Measurements from ENCODE around the gene TMEM91.
A peak's percentile ranks its signal among the peaks of the same experiment; 100 is the strongest.

Gene TMEM91

DNA sequence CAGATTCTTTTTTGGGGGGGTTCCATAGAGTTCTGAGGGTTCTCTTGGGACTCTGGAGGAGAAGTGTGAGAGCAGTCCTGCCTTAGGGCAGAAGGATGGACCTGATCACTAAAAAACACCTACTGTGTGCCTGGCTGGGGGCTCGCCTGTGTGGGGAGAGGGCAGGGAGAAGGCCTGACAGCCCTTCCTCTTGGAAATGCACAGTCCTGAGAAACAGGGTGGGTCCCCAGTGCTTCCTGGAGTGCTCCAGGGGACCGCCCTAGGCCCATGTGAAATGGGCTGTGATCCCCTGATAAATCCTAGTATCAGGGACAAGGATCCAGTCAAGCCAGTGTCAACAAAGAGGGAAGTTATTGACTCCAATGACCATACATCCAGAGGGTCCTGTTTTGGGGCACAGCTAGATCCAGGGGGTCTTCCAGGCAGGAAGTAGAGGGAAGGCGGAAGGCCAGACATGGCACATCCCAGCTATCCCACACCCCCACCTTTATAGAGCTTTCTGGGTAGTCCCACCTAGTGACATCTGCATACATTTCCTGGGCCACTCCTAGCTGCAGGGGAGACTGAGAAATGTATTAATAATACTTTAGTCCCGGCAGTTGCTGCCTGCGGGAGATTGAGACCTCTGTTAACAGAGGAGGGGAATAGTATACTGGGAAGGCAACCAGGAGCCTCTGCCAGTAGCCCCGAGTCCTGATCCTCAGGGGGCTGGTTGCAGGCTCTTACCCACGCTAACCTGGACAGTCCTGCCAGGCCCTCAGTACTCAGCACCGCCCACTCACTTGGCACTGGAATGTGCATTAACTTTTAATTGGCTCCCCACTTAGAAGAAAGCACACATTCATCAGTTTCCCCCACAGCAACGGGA, 35.0 kb downstream of the TMEM91 start:
- DNase-seq (ENCODE audit: low spot score): no peak

DNA sequence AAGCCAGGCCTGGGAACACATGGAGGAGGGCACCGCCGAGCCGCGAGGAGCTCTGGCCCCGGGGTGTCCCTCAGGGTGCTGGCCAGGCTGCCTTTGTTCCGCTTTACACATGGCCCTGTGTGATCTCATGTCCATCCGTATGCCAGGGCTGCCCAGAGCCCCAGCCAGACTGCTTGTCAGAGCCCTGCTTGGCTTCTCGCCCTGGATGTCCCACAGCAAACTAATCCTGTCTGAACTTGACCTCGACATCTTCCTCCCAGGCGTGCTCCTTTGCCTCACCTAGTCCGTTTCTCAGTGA, 35.6 kb downstream of the TMEM91 start:
- no peak for DNase-seq (ENCODE audit: low spot score)

DNA sequence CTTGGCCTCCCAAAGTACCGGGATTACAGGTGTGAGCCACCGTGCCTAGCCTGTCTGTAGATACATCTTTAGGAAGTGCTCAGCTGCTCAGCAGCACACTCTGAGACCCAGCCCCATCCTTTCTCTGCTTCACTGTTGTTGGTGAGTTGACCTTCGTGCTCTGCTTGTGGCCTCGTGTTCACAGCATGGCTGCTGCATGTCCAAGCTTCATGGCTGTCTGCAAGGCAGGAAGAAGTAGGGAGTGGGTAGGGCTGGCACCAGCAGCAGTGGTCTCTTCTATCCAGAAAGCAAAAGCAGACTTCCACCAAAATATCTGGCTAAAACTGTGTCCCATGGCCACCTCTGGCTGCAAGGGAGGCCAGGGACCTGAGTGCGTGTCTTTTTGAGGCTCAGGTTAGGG, 36.6 kb downstream of the TMEM91 start:
- DNase-seq (ENCODE audit: low spot score): no peak

DNA sequence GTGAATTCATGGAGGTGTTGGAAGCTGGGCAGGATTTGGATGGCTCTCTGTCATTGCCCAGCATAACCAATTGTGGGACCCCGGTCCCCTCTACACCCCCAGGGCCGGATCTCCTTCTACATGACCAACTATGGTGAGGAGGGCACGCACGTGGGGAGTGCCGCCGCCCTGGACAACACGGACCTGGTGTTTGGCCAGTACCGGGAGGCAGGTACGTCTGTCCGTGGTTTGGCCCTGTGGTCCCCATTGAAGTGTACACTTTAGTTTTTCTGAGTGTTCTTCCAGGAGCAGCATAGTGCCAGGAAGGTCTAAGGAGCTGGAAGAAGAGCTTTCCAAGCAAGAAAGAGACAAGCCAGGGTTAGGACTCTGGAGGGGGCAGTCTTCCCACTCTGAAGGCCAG, 37.6 kb downstream of the TMEM91 start:
- no peak for DNase-seq (ENCODE audit: low spot score)

DNA sequence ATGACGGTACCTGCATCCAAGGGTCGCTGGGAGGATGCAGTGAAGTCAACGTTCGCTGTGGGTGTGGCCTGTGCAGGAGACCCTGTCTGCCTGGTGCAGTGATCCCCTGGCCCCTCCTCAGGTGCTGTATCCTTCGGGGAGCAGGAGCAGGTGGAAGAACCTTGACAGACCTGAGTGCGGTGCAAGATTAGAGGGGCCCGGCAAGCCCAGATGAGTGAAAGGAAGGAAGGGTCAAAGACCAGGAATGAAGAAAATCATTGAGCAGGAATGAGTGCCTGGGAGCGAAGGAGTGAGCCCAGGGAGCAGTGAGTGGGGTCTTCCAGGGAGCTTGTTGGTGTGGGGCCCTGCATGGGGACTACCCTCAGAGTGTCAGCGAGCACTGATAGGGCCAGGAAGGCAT, 38.1 kb downstream of the TMEM91 start:
- DNase-seq (ENCODE audit: low spot score): no peak

DNA sequence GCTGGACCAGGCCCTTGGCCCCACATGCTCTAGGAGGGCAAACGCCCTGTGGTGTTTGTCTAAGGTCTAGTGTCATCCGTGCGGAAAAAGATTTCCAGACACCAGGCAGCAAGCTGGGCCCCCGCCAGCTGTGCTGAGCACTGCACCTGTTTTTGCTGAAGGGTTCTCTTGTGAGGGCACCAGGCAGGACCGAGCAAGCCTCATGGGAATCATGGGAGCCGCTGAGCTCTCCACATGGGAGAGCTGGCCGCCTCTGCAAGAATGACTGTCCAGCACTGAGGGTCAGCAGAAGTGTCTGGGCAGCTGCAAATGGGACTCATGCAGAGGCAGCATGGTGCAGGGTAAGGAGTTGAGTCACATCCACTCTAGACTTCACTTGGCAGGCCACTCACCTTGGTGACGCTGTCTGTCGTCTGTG, 38.8 kb downstream of the TMEM91 start:
- DNase-seq (ENCODE audit: low spot score): no peak

DNA sequence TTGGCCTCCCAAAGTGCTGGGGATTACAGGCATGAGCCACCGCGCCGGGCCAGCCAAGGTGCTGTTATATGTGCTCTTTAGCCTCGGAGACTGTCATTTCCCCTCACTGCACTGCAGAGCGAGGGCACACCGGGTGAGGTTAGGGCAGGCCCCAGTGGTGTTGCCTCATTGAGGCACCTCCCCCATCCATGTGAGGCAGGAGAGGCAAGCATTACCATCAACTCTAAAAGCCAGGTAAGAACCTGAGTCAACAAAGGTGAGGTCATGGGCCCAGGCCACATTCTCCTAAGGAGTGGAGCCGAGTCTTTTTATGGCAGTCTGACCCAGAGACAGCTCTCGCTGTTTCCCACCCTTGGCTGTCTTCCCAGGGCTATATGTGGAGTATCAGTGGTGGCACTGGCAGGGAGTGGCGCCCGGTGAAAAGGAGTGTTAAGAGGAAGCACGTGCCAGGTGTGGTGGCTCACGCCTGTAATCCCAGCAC, 39.9 kb downstream of the TMEM91 start:
- no peak for DNase-seq (ENCODE audit: low spot score)

DNA sequence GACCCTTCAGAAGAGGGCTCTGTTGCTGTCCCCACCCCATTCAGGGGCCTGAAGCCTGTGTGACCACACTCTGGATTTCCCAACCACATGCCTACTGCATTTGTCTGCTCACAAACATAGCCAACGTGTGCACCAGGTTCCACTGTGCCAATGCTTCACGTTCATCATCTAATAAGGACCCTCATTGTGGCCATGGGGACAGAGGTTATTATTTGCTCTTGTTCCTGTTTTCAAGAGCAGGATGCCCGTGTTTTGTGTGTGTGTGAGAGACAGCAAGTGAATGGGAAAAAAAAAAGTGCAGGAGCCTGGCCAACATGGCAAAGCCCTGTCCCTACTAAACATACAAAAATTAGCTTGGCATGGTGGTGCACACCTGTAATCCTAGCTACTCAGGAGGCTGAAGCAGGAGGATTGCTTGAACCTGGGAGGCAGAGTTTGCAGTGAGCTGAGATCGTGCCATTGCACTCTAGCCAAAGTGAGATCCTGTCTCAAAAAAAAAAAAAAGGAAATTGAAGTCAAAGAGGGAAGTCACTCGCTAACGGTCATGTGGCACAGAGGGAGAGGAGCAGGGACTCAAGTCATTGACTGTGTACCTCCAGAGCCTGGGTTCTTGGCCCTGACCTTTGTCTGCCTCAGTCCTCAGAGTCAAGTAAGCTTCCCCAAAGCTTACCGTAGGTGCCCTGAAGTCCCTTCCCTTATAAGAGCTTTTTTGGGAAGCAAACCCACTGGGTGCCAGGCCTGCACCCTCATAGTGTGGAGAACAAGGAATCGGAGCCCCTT, 44.0 kb downstream of the TMEM91 start:
- DNase-seq (ENCODE audit: low spot score): no peak

DNA sequence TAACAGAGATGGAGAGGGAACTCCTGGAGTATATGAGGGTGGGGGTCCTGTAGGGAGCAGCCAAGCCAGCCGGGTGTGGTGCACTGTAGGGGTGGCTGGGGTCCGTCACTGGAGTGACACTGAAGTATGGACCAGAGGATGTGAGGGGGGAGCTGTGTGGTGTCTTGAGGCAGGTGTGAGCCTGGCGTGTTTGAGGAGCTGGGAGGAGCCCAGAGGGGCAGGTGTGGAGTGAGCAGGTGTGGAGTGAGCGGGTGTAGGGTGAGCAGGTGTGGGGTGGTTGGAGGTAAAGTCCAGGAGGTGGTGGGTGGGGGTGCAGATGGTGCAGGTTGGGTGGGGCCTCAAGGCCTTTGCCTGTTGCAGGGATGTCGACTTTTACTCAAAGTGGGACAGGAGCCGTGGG, 45.0 kb downstream of the TMEM91 start:
- no peak for DNase-seq (ENCODE audit: low spot score)

DNA sequence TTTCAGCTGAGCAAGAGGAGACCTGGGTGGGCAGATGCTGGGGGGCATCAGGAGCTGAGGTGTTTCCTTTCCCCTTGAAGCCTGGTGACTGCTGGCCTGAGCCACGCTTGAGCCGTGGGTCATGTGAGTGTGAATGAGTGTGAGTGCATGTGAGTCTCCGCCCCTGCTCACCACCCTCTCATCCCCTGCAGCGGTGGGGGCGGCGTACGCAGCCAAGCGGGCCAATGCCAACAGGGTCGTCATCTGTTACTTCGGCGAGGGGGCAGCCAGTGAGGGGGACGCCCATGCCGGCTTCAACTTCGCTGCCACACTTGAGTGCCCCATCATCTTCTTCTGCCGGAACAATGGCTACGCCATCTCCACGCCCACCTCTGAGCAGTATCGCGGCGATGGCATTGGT, 45.6 kb downstream of the TMEM91 start:
- no peak for DNase-seq (ENCODE audit: low spot score)

DNA sequence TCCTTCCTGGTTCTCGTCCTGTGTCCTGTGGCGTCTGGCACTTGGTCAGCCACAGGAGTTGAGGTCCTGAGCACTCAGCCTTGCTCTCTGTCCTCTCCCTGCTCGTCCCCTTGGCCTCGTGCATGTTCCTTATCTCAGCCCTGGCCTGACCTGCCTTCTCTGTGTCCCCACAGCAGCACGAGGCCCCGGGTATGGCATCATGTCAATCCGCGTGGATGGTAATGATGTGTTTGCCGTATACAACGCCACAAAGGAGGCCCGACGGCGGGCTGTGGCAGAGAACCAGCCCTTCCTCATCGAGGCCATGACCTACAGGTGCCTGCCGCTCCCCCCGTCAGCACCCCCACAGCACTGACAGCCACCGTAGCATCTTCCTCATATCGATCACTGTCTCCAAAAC, 46.1 kb downstream of the TMEM91 start:
- DNase-seq (ENCODE audit: low spot score): no peak

DNA sequence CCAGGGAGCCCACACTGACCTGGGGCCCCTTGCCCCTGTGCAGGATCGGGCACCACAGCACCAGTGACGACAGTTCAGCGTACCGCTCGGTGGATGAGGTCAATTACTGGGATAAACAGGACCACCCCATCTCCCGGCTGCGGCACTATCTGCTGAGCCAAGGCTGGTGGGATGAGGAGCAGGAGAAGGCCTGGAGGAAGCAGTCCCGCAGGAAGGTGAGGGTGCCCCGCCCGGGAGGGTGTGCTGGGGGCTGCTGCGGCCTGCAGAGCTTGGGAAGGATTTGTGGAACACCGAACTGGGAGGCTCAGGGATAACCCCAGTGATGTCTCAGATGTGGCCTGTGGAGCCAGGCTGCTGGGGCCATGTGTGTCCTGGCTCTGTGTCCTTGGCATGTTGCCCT, 46.6 kb downstream of the TMEM91 start:
- DNase-seq (ENCODE audit: low spot score): no peak

DNA sequence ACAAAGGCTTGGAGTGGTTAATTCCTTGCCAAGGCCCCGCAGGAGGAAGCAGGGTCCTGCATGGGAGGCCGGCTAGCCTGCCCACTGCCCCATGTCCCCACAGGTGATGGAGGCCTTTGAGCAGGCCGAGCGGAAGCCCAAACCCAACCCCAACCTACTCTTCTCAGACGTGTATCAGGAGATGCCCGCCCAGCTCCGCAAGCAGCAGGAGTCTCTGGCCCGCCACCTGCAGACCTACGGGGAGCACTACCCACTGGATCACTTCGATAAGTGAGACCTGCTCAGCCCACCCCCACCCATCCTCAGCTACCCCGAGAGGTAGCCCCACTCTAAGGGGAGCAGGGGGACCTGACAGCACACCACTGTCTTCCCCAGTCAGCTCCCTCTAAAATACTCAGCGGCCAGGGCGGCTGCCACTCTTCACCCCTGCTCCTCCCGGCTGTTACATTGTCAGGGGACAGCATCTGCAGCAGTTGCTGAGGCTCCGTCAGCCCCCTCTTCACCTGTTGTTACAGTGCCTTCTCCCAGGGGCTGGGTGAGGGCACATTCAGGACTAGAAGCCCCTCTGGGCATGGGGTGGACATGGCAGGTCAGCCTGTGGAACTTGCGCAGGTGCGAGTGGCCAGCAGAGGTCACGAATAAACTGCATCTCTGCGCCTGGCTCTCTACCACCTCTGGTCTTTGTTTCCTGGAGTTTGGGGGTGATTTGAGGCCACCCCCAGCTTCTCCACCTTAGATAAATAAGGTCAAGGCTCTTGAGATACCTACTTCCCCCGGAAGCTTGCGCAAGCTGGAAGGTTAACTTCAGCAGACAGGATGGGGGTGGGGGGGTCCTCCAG, 48.2 kb downstream of the TMEM91 start:
- no peak for DNase-seq (ENCODE audit: low spot score)

DNA sequence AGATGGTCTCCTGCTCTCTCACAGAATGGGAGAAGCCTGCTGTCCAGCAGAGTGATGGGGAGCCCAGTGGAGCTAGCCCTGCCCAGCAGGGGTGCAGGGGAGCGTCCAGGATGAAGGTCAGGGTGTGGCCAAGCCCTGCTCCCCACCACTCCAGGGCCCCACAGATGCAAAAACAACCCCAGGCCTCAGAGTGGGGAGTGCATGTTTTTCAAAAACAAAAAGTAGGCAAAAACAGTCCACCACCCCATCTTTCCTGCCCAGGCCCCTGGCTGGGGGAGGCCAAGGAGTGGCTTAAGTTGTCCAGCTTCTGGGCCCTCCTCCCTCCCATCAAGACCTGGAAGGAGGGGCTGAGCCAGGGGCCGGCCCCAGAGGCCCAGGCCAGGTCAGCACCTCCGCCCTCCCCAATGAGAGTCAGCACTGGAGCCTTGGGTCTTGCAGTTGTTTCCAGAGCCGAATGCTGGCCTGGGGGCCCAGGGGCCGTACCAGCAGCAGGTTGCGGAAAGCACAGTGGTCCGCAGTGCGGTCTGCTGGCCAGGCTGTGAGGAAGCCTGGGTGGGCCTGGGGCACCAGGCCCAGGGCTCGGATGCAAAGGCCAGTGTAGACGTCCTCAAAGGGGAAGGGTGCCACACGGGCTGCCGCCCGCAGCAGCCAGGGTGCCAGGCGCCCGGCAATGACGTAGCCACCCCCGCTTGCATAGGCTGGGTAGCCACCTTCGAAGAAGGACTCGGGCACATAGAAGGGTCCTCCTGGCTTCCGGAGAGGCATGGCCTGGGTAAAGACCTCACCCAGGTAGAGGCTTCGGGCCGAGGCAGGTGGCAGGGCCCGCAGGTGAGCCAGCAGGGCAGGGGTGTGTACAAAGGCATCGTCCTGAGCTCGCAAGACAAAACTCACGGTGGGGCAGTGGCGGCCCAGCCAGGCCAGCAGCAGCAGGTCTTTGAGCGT, 49.1 kb downstream of the TMEM91 start:
- no peak for DNase-seq (ENCODE audit: low spot score)

DNA sequence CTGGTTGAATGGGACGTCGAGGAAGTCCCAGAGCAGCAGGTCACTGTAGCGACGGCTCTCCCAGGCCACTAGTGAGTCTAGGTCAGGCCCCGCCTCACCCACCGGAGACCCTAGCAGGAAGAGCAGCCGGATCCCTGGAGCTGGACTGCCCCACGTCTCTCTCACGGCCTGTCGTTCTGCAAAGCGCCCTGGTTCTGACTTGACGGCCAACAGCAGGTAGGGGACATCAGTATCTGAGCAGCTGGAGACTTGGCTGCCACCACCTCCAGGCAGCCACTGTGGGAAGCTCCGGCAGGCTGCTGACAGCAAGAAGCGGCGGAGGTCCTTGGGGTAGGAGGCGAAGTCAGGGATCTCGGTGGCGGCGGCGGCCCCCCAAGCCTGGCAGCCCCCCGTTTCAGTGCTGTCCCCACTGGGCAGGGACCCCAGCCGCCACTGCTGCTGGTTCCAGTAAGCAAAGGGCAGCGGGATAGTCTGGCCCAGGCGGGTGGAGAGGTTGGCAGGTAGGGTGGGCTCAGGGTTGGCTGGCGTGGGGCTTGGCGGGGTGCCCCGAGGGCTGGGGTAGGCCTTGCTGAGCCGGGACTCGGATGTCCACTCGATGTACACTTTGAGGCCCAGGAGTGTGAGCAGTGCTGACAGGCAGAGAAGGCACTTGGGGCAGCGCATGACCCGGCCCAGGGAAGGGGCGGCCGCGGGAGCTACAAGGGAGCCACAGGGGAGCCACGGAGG, 49.9 kb downstream of the TMEM91 start:
- DNase-seq (ENCODE audit: low spot score): no peak

DNA sequence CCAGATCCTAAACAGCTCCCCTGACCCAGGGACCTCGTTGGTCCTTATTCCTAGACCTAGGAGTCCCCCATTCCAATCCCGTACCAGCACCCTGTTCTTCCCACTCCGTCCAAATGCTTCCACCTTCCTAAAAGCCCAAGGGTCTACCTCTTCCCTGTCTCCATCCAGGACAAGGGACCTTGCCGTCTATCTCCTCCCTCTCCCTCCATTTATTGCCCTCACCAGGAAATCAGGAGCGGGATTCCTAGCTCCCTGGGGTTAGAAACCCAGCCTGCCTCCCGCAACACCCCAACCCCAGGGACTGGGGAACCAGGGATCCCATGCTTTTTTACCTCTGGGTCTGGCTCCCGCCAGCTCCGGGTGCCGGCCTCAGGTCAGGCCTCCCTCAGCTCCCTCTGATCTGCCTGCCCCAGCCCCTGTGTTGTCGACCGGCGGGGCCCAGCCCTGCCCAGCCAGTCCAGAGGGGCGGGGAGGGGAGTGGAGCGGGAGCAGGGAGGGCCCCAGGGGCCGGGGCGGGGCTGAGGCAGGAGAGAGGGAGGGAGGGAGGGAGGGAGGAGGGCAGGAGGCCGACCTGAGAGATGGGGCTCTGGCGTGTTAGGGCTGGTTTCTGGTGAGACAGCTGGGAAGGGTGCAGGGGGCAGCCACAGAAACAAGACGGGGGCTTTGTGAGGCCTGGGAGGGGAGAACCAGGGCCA, 50.8 kb downstream of the TMEM91 start, which contains the start of gene B3GNT8:
Gene B3GNT8 (minus strand): TSS at position 423 of the 695 bp plus-strand sequence. CDS start 596 bp downstream, outside the sequence.
- DNase-seq (ENCODE audit: low spot score): peak; percentile 83

DNA sequence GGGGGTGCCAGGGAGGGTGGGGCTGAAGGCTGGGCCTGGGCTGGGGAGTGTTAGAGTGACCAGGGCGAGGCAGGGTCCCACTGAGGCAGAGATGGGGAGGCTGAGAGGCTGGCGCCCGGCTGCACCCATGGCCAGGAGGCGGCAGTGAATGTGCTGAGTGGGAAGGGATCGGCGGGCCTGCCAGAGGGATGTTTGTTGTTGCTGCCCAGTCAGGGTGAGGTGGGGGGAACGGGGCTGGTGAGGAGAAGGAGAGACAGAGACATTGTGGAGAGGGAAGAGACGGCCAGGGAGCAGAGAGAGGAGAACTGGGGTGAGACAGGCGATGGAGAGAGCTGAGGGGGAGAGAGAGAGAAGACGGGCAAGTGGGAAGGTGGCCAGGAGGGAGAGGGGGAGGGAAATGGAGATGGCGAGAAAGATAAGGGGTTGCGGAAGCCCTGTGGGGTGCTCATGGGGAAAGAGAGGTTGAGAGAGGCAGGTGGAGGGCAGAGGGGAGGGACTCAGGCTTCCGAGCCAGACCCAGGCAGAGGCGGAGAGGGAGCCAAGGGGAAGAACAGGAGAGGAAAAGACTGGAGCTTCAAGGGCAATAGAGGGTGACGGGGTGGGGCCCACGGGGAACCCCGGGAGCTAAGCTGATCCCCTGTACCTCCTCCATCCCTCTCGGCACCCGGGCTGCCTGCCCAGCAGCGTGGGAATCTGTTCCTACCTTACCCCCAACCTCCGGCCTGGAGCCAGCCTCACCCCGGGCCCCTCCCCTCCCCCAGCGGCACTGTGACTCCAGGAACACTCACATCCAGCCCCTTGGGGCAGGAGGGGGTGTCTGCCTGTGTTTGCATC, 51.5 kb downstream of the TMEM91 start:
- no peak for DNase-seq (ENCODE audit: low spot score)

DNA sequence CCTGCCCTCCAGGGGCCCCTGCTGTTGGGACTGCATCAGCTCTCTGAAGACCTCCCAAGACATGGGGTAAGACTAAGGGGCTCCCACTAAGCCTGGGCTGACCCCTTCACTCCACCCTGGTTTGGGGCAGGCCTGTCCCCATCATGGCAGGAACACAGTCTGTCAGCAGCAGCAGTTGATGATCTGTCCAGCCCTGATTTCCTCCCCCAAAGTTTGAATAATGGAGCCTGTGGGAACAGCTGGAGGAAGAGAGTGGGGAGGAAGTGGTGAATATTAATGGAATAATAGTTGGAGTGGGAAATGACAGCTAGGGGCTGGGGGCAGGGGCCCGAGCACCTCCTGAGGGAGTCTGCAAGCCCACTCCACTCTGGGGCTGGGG, 52.1 kb downstream of the TMEM91 start:
- no peak for DNase-seq (ENCODE audit: low spot score)

DNA sequence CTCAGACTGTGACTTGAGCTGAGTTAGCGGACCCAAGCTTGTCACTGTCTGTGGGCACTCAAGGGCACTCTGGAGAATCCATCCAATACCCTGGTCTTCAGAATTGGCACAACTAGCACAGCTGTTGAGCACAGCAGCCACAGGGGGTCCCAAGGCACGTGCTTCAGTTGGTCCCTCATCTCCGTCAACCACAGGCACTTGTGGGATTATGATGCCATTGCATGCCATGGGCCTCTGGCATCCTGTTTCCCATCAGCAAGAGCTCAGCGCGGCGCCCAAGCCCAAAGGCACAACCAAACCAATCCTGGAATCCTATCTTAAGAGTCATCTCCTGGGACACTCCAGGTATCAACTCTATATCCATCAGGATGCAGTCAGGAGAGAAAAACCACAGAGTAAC, 54.6 kb downstream of the TMEM91 start:
- DNase-seq (ENCODE audit: low spot score): no peak

Measured in left forelimb (tissue), 1 donor.